HepG2 (cell line): ENCODE measurements around the gene CD81. TPM values are rescaled to one million over a fixed set of nuclear protein-coding genes. Genes with fewer than 3 reads are reported as not detected.

Experiments
- BATF2 ChIP-seq: sonication (generic); formaldehyde crosslinking; IDR thresholded peaks from 2 replicates; pipeline ENCODE4 v1.8.0; 2022; ENCODE audit warnings: mild to moderate bottlenecking, missing genetic modification reagents, moderate library complexity
- FOXK1 ChIP-seq: sonication (generic); formaldehyde crosslinking; IDR thresholded peaks from 2 replicates; pipeline ENCODE4 v1.4.0; 2020; ENCODE audit warnings: low read depth, missing genetic modification reagents, borderline replicate concordance
- HDAC1 ChIP-seq: sonication (generic); formaldehyde crosslinking; IDR thresholded peaks from 2 replicates; pipeline ENCODE4 v1.5.1; 2020; ENCODE audit warnings: mild to moderate bottlenecking, missing genetic modification reagents
- HES4 ChIP-seq: sonication (generic); formaldehyde crosslinking; IDR thresholded peaks from 2 replicates; pipeline ENCODE4 v1.9.0; 2021; ENCODE audit warnings: mild to moderate bottlenecking, missing genetic modification reagents, borderline replicate concordance
- HNF4A ChIP-seq: sonication (generic); formaldehyde crosslinking; IDR thresholded peaks from 2 replicates; pipeline ENCODE4 v1.4.0; 2020; ENCODE audit warnings: missing genetic modification reagents
- KMT2B ChIP-seq: IDR thresholded peaks from 2 replicates; pipeline ENCODE4 v1.6.1; 2016; ENCODE audit warnings: missing genetic modification reagents, missing compliant biosample characterization
- MTF1 ChIP-seq: sonication (generic); formaldehyde crosslinking; IDR thresholded peaks from 2 replicates; pipeline ENCODE4 v1.5.0; 2020; ENCODE audit warnings: missing genetic modification reagents
- NCOA5 ChIP-seq: sonication (generic); formaldehyde crosslinking; IDR thresholded peaks from 2 replicates; pipeline ENCODE4 v1.4.0; 2020; ENCODE audit warnings: missing genetic modification reagents
- NFIC ChIP-seq: IDR thresholded peaks from 2 replicates; pipeline ENCODE4 v1.6.1; 2012; ENCODE audit warnings: mild to moderate bottlenecking, low read length, inconsistent platforms
- PAWR ChIP-seq: sonication (generic); formaldehyde crosslinking; IDR thresholded peaks from 2 replicates; pipeline ENCODE4 v1.4.0; 2020; ENCODE audit warnings: missing genetic modification reagents, mild to moderate bottlenecking, borderline replicate concordance
- RFXAP ChIP-seq: sonication (generic); formaldehyde crosslinking; IDR thresholded peaks from 2 replicates; pipeline ENCODE4 v1.4.0; 2020; ENCODE audit warnings: missing genetic modification reagents, borderline replicate concordance
- RNF2 ChIP-seq: fragments of 450-650 bp; conservative IDR thresholded peaks from 2 replicates; pipeline ENCODE4 v1.6.1; 2016; ENCODE audit warnings: low read depth
- TEAD3 ChIP-seq: optimal IDR thresholded peaks from 2 replicates; pipeline ENCODE3; 2016; ENCODE audit warnings: borderline replicate concordance
- THAP11 ChIP-seq: IDR thresholded peaks from 2 replicates; pipeline ENCODE4 v1.6.1; 2016; ENCODE audit warnings: missing biosample characterization, missing genetic modification reagents
- U2AF1 ChIP-seq: fragments of 200-400 bp; formaldehyde crosslinking; optimal IDR thresholded peaks from 2 replicates; pipeline ENCODE3; 2017; ENCODE audit warnings: mild to moderate bottlenecking, low read depth, low read length
- XBP1 ChIP-seq: sonication (generic); formaldehyde crosslinking; IDR thresholded peaks from 2 replicates; pipeline ENCODE4 v1.5.0; 2020; ENCODE audit warnings: missing genetic modification reagents
- ZBTB10 ChIP-seq: sonication (generic); formaldehyde crosslinking; IDR thresholded peaks from 2 replicates; pipeline ENCODE4 v1.4.0; 2020; ENCODE audit warnings: missing genetic modification reagents, borderline replicate concordance
- ZBTB38 ChIP-seq: sonication (generic); formaldehyde crosslinking; IDR thresholded peaks from 2 replicates; pipeline ENCODE4 v1.5.1; 2020; ENCODE audit warnings: mild to moderate bottlenecking, missing genetic modification reagents
- ZFP82 ChIP-seq: sonication (generic); formaldehyde crosslinking; IDR thresholded peaks from 2 replicates; pipeline ENCODE4 v1.5.1; 2020; ENCODE audit warnings: mild to moderate bottlenecking, missing genetic modification reagents, borderline replicate concordance
- ZNF350 ChIP-seq: sonication (generic); formaldehyde crosslinking; IDR thresholded peaks from 2 replicates; pipeline ENCODE4 v1.4.0; 2020; ENCODE audit warnings: mild to moderate bottlenecking, low read depth, missing genetic modification reagents, borderline replicate concordance
- ZNF891 ChIP-seq: sonication (generic); formaldehyde crosslinking; IDR thresholded peaks from 2 replicates; pipeline ENCODE4 v1.5.0; 2020; ENCODE audit warnings: mild to moderate bottlenecking, missing genetic modification reagents
- ZSCAN5A ChIP-seq: sonication (generic); formaldehyde crosslinking; IDR thresholded peaks from 2 replicates; pipeline ENCODE4 v1.8.0; 2022; ENCODE audit warnings: mild to moderate bottlenecking, missing genetic modification reagents, borderline replicate concordance
- polyA plus RNA-seq, 8 experiments: library from polyadenylated mRNA; depleted of rRNA in 3 of 8; stranded (reverse) in 7 of 8; unstranded in 1 of 8; fragments of >200 nt; fragmentation: Illumina TruSeq in 4 of 8; extraction: Trizol in 4 of 8; gene quantifications; 2 replicates each; pipeline versions ENCODE4 v1.2.1 to v1.2.3, GENCODE V29; 2011 to 2016; ENCODE audit warnings: low read depth in 4 of 8, missing spikeins in 1 of 8, mixed read lengths in 1 of 8; ENCODE audit not compliant: insufficient read depth in 1 of 8
- total RNA-seq, 5 experiments: library from RNA; depleted of rRNA; stranded (reverse); fragments of >200 nt; fragmentation: Illumina TruSeq; extraction: Trizol; gene quantifications; 2 replicates each; pipeline ENCODE4 v1.2.3, GENCODE V29; 2016; ENCODE audit warnings: low read depth in 1 of 5
- TF ChIP-seq, protein P1 (sequence below): sonication (generic); formaldehyde crosslinking; IDR thresholded peaks from 2 replicates; pipeline ENCODE4 v1.4.0; 2020; ENCODE audit warnings: mild to moderate bottlenecking, missing genetic modification reagents

Gene CD81
- total and polyA plus RNA-seq, 2 of the 13 experiments (the other 11 are each of a cell fraction or from before 2014, with no cell fraction given) = not detected

DNA sequence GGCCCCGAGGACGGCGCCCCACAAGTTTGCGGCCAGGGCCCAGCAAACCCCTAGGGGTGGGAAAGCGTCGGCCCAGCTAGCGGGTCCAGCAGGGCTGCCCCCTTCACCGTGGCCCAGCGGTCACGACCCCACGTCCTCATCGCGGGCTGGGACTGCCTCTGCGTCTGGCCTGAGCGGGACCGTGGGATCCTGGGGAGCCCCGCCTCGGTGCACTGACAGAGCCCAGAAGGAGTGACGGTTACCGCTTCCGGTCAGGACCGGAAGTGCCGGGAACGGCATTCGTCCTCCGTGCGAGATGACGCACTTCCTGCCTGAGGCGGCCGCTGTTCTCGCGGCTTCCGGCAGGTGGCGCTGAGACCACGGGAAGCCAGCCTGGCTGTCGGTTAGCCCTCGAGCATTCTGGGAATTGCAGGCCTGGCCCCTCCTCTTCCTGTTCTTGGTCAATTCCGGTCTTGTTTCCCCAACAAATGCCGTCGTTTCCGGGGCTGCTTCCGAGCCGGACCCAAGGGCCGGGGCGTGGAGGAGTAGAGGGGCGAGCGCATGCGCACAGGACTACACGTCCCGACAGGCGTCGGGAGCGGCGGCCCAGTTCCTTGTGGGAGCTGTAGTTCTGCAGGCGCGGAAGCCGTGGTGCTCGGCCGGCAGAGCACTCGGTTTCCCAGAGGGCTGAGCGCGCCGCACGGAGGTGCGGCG is 23.1 kb downstream of the CD81 start, which contains the start of gene TSSC4 (continued):
- TF ChIP-seq NCOA5 (no peak), TEAD3 (CRISPR knock-in tag) (peak; percentile 89), HDAC1 (peak; percentile 91), HES4 (no peak), U2AF1 (peak; percentile 86), MTF1 (CRISPR knock-in tag) (no peak), THAP11 (peak; percentile 98), KMT2B (CRISPR knock-in tag) (peak; percentile 56; the same call in 1 of the 2 replicates), ZBTB10 (CRISPR knock-in tag) (0 out of 2 replicates have a peak, but pooled peaks have one; percentile 50), NFIC (no peak), ZNF350 (CRISPR knock-in tag) (peak; percentile 95; the same call in 1 of the 2 replicates), ZNF891 (CRISPR knock-in tag) (peak; percentile 84; the same call in 1 of the 2 replicates), BATF2 (CRISPR knock-in tag) (no peak), XBP1 (no peak), PAWR (CRISPR knock-in tag) (0 out of 2 replicates have a peak, but pooled peaks have one; percentile 23), ZBTB38 (peak; percentile 99), RNF2 (peak; percentile 41; the same call in 1 of the 2 replicates), HNF4A (CRISPR knock-in tag) (peak; percentile 21; the same call in 1 of the 2 replicates), ZFP82 (peak; percentile 63; the same call in 1 of the 2 replicates), ZSCAN5A (no peak), FOXK1 (CRISPR knock-in tag) (peak; percentile 94), RFXAP (CRISPR knock-in tag) (peak; percentile 92)
- TF ChIP-seq, protein P1, sequence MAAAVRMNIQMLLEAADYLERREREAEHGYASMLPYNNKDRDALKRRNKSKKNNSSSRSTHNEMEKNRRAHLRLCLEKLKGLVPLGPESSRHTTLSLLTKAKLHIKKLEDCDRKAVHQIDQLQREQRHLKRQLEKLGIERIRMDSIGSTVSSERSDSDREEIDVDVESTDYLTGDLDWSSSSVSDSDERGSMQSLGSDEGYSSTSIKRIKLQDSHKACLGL = peak; percentile 23; the same call in 1 of the 2 replicates
